IPS-18c (cell line): ENCODE data around the gene GLCE.

Experiments
- H3K4me3 ChIP-seq: 2 replicates; pipeline ENCODE4 v1.7.0; 2013; ENCODE audit warnings: low read depth, mild to moderate bottlenecking, low read length, moderate library complexity; ENCODE audit not compliant: insufficient read depth
- H3K9me3 ChIP-seq: one replicate; pipeline ENCODE4 v1.6.1; 2013; ENCODE audit warnings: mild to moderate bottlenecking, low read length, moderate library complexity; ENCODE audit not compliant: control insufficient read depth, insufficient read depth

Gene GLCE

GRCh38 chr15:69215314-69216035 is 55.0 kb downstream of the GLCE start:
- Histone ChIP-seq H3K9me3 (no peaks in the 10 kb centered on the region), H3K4me3 (no peak overlapping the region)

GRCh38 chr15:69217381-69217780 is 56.9 kb downstream of the GLCE start:
- Histone ChIP-seq H3K9me3 (no peaks in the 10 kb centered on the region), H3K4me3 (no peak overlapping the region)

GRCh38 chr15:69219690-69220089 is 59.3 kb downstream of the GLCE start:
- Histone ChIP-seq H3K9me3 (no peaks in the 10 kb centered on the region), H3K4me3 (no peak overlapping the region)

- H3K4me3 ChIP-seq = no peak overlapping the region
Observed at GRCh38 chr15:69222002-69222474, 61.6 kb downstream of the GLCE start.

GRCh38 chr15:69223083-69223813 is 62.8 kb downstream of the GLCE start:
- H3K4me3 ChIP-seq = no peak overlapping the region
- H3K9me3 ChIP-seq = no peaks in the 10 kb centered on the region

More at GRCh38 chr15:69222002-69222474, 61.6 kb downstream of the GLCE start:
- H3K9me3 ChIP-seq = no peaks in the 10 kb centered on the region

GRCh38 chr15:69224383-69224782 is 63.9 kb downstream of the GLCE start:
- no peak overlapping the region for H3K4me3 ChIP-seq

GRCh38 chr15:69225355-69226022 is 65.1 kb downstream of the GLCE start:
- Histone ChIP-seq H3K4me3 (no peak overlapping the region), H3K9me3 (no peaks in the 10 kb centered on the region)

More at GRCh38 chr15:69224383-69224782, 63.9 kb downstream of the GLCE start:
- no peaks in the 10 kb centered on the region for H3K9me3 ChIP-seq

GRCh38 chr15:69226023-69226355 is 65.6 kb downstream of the GLCE start:
- Histone ChIP-seq H3K4me3 (no peak overlapping the region), H3K9me3 (no peaks in the 10 kb centered on the region)

GRCh38 chr15:69232144-69232543 is 71.7 kb downstream of the GLCE start:
- Histone ChIP-seq H3K9me3 (no peaks in the 10 kb centered on the region), H3K4me3 (no peak overlapping the region)

GRCh38 chr15:69232765-69233164 is 72.3 kb downstream of the GLCE start:
- no peaks in the 10 kb centered on the region for H3K9me3 ChIP-seq
- no peak overlapping the region for H3K4me3 ChIP-seq

- Histone ChIP-seq H3K9me3 (no peaks in the 10 kb centered on the region), H3K4me3 (no peak overlapping the region)
Observed at GRCh38 chr15:69234676-69235075, 74.2 kb downstream of the GLCE start.

- Histone ChIP-seq H3K4me3 (no peak overlapping the region), H3K9me3 (no peaks in the 10 kb centered on the region)
Observed at GRCh38 chr15:69236505-69236904, 76.1 kb downstream of the GLCE start.

- Histone ChIP-seq H3K4me3 (no peak overlapping the region), H3K9me3 (no peaks in the 10 kb centered on the region)
Observed at GRCh38 chr15:69237718-69238117, 77.3 kb downstream of the GLCE start.

- Histone ChIP-seq H3K4me3 (no peak overlapping the region), H3K9me3 (no peaks in the 10 kb centered on the region)
Observed at GRCh38 chr15:69244798-69245197, 84.4 kb downstream of the GLCE start.

- Histone ChIP-seq H3K4me3 (no peak overlapping the region), H3K9me3 (no peaks in the 10 kb centered on the region)
Observed at GRCh38 chr15:69253156-69253555, 92.7 kb downstream of the GLCE start.

- Histone ChIP-seq H3K9me3 (no peaks in the 10 kb centered on the region), H3K4me3 (no peak overlapping the region)
Observed at GRCh38 chr15:69265347-69265955, 105.0 kb downstream of the GLCE start.

- Histone ChIP-seq H3K9me3 (no peaks in the 10 kb centered on the region), H3K4me3 (no peak overlapping the region)
Observed at GRCh38 chr15:69271217-69271616, 110.8 kb downstream of the GLCE start.

GRCh38 chr15:69272139-69272538 is 111.7 kb downstream of the GLCE start:
- Histone ChIP-seq H3K9me3 (no peaks in the 10 kb centered on the region), H3K4me3 (no peak overlapping the region)
